ENCODE data around the gene NDUFAF3. TPM values are rescaled to one million over a fixed set of nuclear protein-coding genes. Genes with fewer than 3 reads are reported as not detected.

NDUFAF3 gene
- total RNA-seq, 2 donors from 2014 or later: 182 to 297 TPM

MicroRNAs encoded within 50 kb of the gene (microRNA counts, 767-probe panel; counts per million panel counts)
- microRNA hsa-miR-191-5p (4,549 to 10,539 counts per million in 2 donors), microRNA hsa-miR-425-5p (0 to 31.0 counts per million in 2 donors)

Small RNA genes within 50 kb of the gene (microRNA-seq; reads per million reads assigned to microRNA genes)
- 9,687 to 10,918 reads per million in 2 donors for gene MIR191 (ENCODE audit: borderline number of aligned reads in 2 of 2, borderline replicate concordance in 1 of 2)
- gene MIR425 (ENCODE audit: borderline number of aligned reads in 2 of 2, borderline replicate concordance in 1 of 2): 905 to 1,195 reads per million in 2 donors

Other genes starting within 250 kb of the NDUFAF3 start
- 10 to 100 TPM; 26.8 to 28.5 TPM for gene PRKAR2A, start 174.2 kb upstream of the NDUFAF3 start, total RNA-seq
- 10 to 100 TPM; 58.8 to 67.7 TPM for gene SLC25A20, start 123.2 kb upstream of the NDUFAF3 start, total RNA-seq
- gene ARIH2, start 103.3 kb upstream of the NDUFAF3 start, total RNA-seq: 100 to 1,000 TPM; 135 to 140 TPM
- gene P4HTM, start 31.9 kb upstream of the NDUFAF3 start, total RNA-seq: 10 to 100 TPM; 40.5 to 45.4 TPM
- gene WDR6, start 14.7 kb upstream of the NDUFAF3 start, total RNA-seq: 10 to 100 TPM; 51.2 to 71.1 TPM
- 10 to 100 TPM in 1 of 2 donors, 1 to 10 TPM in 1; 9.5 to 11.8 TPM for gene DALRD3, start 3.5 kb upstream of the NDUFAF3 start, total RNA-seq
- 10 to 100 TPM; 32.1 to 68.7 TPM for gene IMPDH2, start 7.3 kb downstream of the NDUFAF3 start, total RNA-seq
- gene QRICH1, start 72.0 kb downstream of the NDUFAF3 start, total RNA-seq: 10 to 100 TPM; 39.1 to 46.8 TPM
- gene QARS1, start 82.6 kb downstream of the NDUFAF3 start, total RNA-seq: 100 to 1,000 TPM; 118 to 138 TPM
- 10 to 100 TPM; 49.3 to 58.7 TPM for gene USP19, start 98.7 kb downstream of the NDUFAF3 start, total RNA-seq
- gene LAMB2, start 110.9 kb downstream of the NDUFAF3 start, total RNA-seq: 1,000 to 10,000 TPM; 1,056 to 1,180 TPM
- 10 to 100 TPM; 16.7 to 25.2 TPM for gene CCDC71, start 144.2 kb downstream of the NDUFAF3 start, total RNA-seq
- gene KLHDC8B, start 149.5 kb downstream of the NDUFAF3 start, total RNA-seq: 10 to 100 TPM; 51.2 to 80.9 TPM